ENCODE results near the gene INSC.

DNA sequence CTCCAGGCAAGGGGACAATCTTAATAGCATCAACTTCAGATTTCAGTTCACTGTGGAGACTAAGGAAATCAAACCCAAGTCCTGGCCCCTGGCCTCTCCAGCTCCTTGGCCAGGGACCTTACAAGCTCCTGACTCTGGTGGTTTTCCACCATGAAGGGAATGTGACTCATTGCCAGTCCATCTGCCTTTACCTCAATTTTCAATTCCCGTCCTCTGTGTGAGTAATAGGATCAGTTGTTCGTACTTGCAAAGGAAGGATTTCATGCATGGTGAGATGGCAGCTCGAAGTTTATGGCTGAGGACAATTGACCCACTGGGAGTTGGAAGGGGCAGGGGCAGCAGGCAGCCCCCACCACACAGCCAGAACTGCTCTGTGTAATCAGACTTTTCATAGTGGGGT lies 42.5 kb downstream of the INSC start:
- TF ChIP-seq, protein P1, sequence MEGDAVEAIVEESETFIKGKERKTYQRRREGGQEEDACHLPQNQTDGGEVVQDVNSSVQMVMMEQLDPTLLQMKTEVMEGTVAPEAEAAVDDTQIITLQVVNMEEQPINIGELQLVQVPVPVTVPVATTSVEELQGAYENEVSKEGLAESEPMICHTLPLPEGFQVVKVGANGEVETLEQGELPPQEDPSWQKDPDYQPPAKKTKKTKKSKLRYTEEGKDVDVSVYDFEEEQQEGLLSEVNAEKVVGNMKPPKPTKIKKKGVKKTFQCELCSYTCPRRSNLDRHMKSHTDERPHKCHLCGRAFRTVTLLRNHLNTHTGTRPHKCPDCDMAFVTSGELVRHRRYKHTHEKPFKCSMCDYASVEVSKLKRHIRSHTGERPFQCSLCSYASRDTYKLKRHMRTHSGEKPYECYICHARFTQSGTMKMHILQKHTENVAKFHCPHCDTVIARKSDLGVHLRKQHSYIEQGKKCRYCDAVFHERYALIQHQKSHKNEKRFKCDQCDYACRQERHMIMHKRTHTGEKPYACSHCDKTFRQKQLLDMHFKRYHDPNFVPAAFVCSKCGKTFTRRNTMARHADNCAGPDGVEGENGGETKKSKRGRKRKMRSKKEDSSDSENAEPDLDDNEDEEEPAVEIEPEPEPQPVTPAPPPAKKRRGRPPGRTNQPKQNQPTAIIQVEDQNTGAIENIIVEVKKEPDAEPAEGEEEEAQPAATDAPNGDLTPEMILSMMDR (IDR thresholded peaks at IDR 0.05) = no peak
- no peak for TF ChIP-seq POLR2A (IDR thresholded peaks at IDR 0.05)

All from heart left ventricle (tissue), 13 donors.